ENCODE measurements around the gene PCMT1. TPM values are rescaled to one million over a fixed set of nuclear protein-coding genes. Genes with fewer than 3 reads are reported as not detected.
A peak's percentile ranks its signal among the peaks of the same experiment; 100 is the strongest.

Gene PCMT1
- total RNA-seq: 100 to 1,000 TPM in 1 of 4 donors, 10 to 100 TPM in 3; 62.2 to 133 (median 77.9) TPM

DNA sequence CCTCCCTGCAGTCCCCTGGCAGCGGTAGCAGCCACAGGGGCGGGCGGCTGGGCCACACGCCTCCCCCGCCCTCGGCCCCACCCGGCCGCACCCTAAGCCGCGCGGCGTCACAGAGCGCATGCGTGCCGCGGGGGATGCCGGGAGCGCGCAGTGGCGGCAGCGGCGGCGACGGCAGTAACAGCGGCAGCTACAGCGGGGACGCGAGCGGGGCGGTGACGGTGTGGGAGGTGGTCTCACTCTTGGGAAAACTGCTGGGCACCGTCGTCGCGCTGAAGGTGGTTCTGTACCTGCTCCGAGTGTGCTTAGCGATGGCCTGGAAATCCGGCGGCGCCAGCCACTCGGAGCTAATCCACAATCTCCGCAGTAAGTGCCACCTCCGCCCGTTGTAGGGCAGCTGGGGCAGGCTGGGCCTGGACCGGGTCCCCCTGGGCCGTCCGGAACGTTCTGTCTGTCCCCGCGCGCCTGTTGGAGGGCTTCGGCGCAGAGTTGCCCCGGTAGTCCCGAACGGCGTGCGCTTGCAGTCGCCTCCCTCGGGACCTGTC is at the start of gene PCMT1:
Gene PCMT1 (plus strand): TSS at position 148 of the 542 bp plus-strand sequence. CDS start 161 bp downstream, at position 309.
- intact Hi-C loops (cut with DNase I): no loop called here

DNA sequence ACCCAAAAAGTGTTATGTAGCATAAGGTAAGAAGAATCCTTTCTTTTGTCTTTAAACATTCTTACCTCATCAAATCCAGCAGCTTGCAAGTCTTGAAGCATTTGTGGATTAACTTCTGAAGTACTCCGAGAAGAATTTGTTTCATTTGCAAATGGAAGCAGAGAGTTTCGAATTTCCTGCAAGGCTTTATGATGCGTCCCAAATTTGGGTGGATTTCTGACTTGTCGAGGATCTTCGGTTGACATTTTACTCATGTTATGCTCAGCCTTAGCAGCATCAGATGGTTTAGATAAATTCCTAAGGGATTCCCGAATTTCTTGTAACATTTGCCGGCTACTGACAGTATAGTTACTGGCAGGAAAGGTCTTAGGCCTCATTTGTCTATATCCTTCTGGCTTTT is 47.8 kb upstream of the PCMT1 start:
- intact Hi-C loops (cut with DNase I): no loop called here
- no peaks in the 10 kb centered on the region for H3K9me3 ChIP-seq
- H3K36me3 ChIP-seq: peaks cover 0 to 6% of the 10 kb centered on the region in 2 donors
- no peaks in the 10 kb centered on the region for H3K4me1 ChIP-seq
- no peaks in the 10 kb centered on the region for H3K27me3 ChIP-seq
- no peak for TF ChIP-seq POLR2A (IDR thresholded peaks at IDR 0.05)
- TF ChIP-seq, protein P1, sequence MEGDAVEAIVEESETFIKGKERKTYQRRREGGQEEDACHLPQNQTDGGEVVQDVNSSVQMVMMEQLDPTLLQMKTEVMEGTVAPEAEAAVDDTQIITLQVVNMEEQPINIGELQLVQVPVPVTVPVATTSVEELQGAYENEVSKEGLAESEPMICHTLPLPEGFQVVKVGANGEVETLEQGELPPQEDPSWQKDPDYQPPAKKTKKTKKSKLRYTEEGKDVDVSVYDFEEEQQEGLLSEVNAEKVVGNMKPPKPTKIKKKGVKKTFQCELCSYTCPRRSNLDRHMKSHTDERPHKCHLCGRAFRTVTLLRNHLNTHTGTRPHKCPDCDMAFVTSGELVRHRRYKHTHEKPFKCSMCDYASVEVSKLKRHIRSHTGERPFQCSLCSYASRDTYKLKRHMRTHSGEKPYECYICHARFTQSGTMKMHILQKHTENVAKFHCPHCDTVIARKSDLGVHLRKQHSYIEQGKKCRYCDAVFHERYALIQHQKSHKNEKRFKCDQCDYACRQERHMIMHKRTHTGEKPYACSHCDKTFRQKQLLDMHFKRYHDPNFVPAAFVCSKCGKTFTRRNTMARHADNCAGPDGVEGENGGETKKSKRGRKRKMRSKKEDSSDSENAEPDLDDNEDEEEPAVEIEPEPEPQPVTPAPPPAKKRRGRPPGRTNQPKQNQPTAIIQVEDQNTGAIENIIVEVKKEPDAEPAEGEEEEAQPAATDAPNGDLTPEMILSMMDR (IDR thresholded peaks at IDR 0.05): no peak
- DNase-seq: no peak
- 67 to 68% methylated on average over 7 of the region's 7 CpGs for WGBS, 2 donors
- H3K4me3 ChIP-seq (replicated peaks in 1 of 3): no peak overlapping the region
- H3K27ac ChIP-seq: no peak overlapping the region

More for the DNA sequence above, at the start of gene PCMT1:
- TF ChIP-seq POLR2A (IDR thresholded peaks at IDR 0.05): peak in 1 of 2 donors; percentile 83
- TF ChIP-seq, protein P1 (IDR thresholded peaks at IDR 0.05): peak in 1 of 6 experiments; percentile 10
- Histone ChIP-seq H3K36me3 (no peaks in the 10 kb centered on the region), H3K27ac (peak within 1 kb of the TSS; percentile 76 to 89 (median 81)), H3K4me3 (replicated peaks in 1 of 3) (peak within 1 kb of the TSS; percentile 80 to 99 (median 94)), H3K4me1 (peaks cover 30 to 45% of the 10 kb centered on the region in 2 donors), H3K27me3 (no peaks in the 10 kb centered on the region), H3K9me3 (no peaks in the 10 kb centered on the region)
- 0% methylated on average over 2 of the region's 60 CpGs; no CpG with 5 or more reads in 1 of the 2 donors for WGBS, 2 donors
- DNase-seq: peak; percentile 89

DNA sequence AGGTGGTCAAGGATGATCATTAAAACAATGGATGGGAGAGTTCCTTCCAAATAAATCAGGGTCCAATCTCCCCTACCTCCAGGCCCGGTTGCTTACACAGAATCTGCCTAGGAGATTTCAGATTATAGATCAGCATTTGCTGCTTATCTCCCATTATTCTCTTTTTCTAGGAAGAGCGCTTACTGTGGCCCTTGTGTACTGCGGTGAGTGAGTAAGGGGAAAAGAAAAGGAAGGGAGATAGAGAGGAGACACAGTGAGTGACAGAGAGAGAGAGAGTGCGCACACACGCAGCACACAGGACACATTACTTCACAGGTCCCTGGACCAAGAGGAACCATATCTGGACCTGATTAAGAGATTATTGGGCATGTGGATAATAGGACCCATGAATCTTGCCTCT is 37.8 kb upstream of the PCMT1 start:
- Histone ChIP-seq H3K9me3 (no peaks in the 10 kb centered on the region), H3K27me3 (no peaks in the 10 kb centered on the region), H3K4me1 (peaks cover 25 to 33% of the 10 kb centered on the region in 2 donors), H3K27ac (no peak overlapping the region), H3K4me3 (replicated peaks in 1 of 3) (no peak overlapping the region), H3K36me3 (no peaks in the 10 kb centered on the region)
- intact Hi-C loops (cut with DNase I): no loop called here
- TF ChIP-seq POLR2A (IDR thresholded peaks at IDR 0.05): no peak
- TF ChIP-seq, protein P1 (IDR thresholded peaks at IDR 0.05): no peak
- WGBS, 2 donors: 95 to 97% methylated on average over 5 of the region's 5 CpGs
- DNase-seq: no peak

DNA sequence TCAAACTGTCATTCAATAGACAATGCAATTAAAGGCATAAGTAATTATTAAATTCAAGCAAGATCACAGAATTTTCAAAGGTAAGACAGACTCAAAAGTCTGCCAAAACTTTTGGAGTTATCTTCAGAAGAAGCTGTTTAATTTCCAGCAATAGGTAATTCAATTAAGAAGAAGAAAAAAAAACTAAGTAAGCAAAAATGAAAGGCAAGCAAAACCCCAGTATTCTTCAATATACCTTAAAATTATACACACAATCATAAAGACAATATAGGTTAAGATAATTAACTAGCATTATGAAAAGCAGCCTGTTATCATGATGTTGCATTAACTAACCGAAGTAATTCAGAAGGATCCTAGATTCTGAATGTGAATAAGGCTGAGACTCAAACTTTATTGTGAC is 35.1 kb upstream of the PCMT1 start:
- Histone ChIP-seq H3K4me3 (replicated peaks in 1 of 3) (no peak overlapping the region), H3K27ac (no peak overlapping the region), H3K4me1 (peaks cover 14 to 22% of the 10 kb centered on the region in 2 donors), H3K27me3 (no peaks in the 10 kb centered on the region), H3K9me3 (no peaks in the 10 kb centered on the region), H3K36me3 (no peaks in the 10 kb centered on the region)
- TF ChIP-seq POLR2A (IDR thresholded peaks at IDR 0.05): no peak
- TF ChIP-seq, protein P1 (IDR thresholded peaks at IDR 0.05): no peak
- no peak for DNase-seq
- intact Hi-C loops (cut with DNase I): no loop called here
- WGBS, 2 donors: 94 to 98% methylated on average over 1 of the region's 1 CpG

DNA sequence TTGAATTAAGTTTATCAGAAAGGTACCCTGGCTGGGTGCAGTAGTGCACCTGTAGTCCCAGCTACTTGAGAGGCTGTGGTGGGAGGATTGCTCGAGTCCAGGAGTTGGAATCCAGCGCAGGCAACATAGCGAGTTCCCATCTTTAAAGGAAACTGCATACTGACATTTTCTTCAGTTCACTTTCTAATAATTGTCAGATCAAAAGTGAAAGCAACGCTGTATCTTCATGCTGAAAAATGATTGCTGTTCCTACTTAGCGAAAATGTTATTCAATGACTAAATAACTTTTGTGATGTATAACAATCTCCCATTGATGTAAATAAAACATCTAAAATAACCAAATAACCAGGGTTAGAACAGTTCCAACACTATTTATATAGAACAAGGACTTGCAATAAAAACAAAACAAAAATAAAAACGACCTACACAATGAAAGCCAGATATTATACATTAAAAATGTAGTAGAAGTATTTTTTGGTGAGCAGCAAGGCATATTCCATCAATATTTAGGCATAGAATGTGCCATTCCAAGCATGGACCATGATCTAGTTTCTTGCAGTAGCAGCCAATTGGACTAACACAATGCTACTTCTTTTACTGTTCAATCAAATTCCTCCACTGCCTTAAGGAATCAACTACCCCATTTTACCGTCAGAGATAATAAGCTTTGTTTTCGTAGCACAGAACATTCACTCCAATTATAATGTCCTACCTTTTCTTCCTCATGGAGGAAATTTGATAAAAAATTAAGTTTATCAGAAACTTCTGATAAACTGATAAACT is 33.2 kb upstream of the PCMT1 start:
- TF ChIP-seq, protein P1 (IDR thresholded peaks at IDR 0.05): no peak
- TF ChIP-seq POLR2A (IDR thresholded peaks at IDR 0.05): no peak
- Histone ChIP-seq H3K27ac (peak overlapping the region; percentile 43 to 100 (median 99)), H3K9me3 (no peaks in the 10 kb centered on the region), H3K27me3 (no peaks in the 10 kb centered on the region), H3K36me3 (no peaks in the 10 kb centered on the region), H3K4me3 (replicated peaks in 1 of 3) (peak overlapping the region in 2 of 3 donors; percentile 83 to 94), H3K4me1 (peaks cover 8 to 17% of the 10 kb centered on the region in 2 donors)
- WGBS, 2 donors: 27 to 30% methylated on average over 8 of the region's 8 CpGs
- intact Hi-C loops (cut with DNase I): no loop called here
- no peak for DNase-seq

Measured in thyroid gland (tissue), 4 donors.